Gastroesophageal sphincter (tissue), 3 donors: ENCODE data around the gene AHR.
"Not testable (repeated sequence)": the region's sequence is repeated elsewhere in the genome, so short reads cannot be mapped to it uniquely, and the experiment has no call there.

Experiments
- POLR2A ChIP-seq, 2 donors: fragments of 450-650 bp; IDR thresholded peaks; one replicate each; pipeline ENCODE4 v1.6.1; 2017; ENCODE audit warnings: antibody characterized with exemption in 2 of 2, mild to moderate bottlenecking in 2 of 2, moderate library complexity in 1 of 2
- TF ChIP-seq, protein P1 (sequence below), 4 experiments: fragments of 200-600 bp in 2 of 4; fragments of 450-650 bp in 2 of 4; sonication (generic) in 1 of 4; IDR thresholded peaks; one replicate each; pipeline ENCODE4 v1.5.1; 2017 to 2019; ENCODE audit warnings: antibody characterized with exemption in 4 of 4, mild to moderate bottlenecking in 2 of 4, moderate library complexity in 2 of 4

DNA sequence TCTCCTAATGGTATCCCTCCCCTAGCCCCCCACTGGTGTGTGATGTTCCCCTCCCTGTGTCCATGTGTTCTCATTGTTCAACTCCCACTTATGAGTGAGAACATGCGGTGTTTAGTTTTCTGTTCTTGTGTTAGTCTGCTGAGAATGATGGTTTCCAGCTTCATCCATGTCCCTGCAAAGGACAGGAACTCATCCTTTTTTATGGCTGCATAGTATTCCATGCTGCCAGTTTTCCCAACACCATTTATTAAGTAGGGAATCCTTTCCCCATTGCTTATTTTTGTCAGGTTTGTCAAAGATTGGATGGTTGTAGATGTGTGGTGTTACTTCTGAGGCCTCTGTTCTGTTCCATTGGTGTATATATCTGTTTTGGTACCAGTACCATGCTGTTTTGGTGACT lies 50.5 kb downstream of the AHR start:
- TF ChIP-seq, protein P1, sequence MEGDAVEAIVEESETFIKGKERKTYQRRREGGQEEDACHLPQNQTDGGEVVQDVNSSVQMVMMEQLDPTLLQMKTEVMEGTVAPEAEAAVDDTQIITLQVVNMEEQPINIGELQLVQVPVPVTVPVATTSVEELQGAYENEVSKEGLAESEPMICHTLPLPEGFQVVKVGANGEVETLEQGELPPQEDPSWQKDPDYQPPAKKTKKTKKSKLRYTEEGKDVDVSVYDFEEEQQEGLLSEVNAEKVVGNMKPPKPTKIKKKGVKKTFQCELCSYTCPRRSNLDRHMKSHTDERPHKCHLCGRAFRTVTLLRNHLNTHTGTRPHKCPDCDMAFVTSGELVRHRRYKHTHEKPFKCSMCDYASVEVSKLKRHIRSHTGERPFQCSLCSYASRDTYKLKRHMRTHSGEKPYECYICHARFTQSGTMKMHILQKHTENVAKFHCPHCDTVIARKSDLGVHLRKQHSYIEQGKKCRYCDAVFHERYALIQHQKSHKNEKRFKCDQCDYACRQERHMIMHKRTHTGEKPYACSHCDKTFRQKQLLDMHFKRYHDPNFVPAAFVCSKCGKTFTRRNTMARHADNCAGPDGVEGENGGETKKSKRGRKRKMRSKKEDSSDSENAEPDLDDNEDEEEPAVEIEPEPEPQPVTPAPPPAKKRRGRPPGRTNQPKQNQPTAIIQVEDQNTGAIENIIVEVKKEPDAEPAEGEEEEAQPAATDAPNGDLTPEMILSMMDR (IDR thresholded peaks at IDR 0.05) = not testable (repeated sequence)
- TF ChIP-seq POLR2A (IDR thresholded peaks at IDR 0.05) = not testable (repeated sequence)
